Measurements from ENCODE around the gene CRTAC1. TPM values are rescaled to one million over a fixed set of nuclear protein-coding genes. Genes with fewer than 3 reads are reported as not detected.

The CRTAC1 gene
- total RNA-seq, 1 donor from 2014 or later: 0.37 TPM

GRCh38 chr10:97892506-97892905 lies 137.9 kb downstream of the CRTAC1 start:
- peaks cover 14% of the 10 kb centered on the region for H3K27me3 Mint-ChIP-seq (ENCODE audit: low read depth)
- no peak overlapping the region for H3K4me3 Mint-ChIP-seq (ENCODE audit: unreplicated experiment)
- no peaks in the 10 kb centered on the region for H3K36me3 Mint-ChIP-seq (ENCODE audit: low read depth)
- peaks cover 32% of the 10 kb centered on the region for H3K4me1 Mint-ChIP-seq (ENCODE audit: low read depth)
- H3K27ac Mint-ChIP-seq (ENCODE audit: unreplicated experiment): no peak overlapping the region
- no peak for DNase-seq (ENCODE audit: low spot score)
- no peak for TF ChIP-seq CTCF (IDR thresholded peaks at IDR 0.05)
- H3K9me3 Mint-ChIP-seq (ENCODE audit: low read depth): no peaks in the 10 kb centered on the region

GRCh38 chr10:97891497-97892167 lies 138.8 kb downstream of the CRTAC1 start:
- Mint-ChIP-seq H3K9me3 (ENCODE audit: low read depth) (no peaks in the 10 kb centered on the region), H3K27ac (ENCODE audit: unreplicated experiment) (no peak overlapping the region), H3K27me3 (ENCODE audit: low read depth) (peaks cover 14% of the 10 kb centered on the region), H3K4me1 (ENCODE audit: low read depth) (peaks cover 32% of the 10 kb centered on the region), H3K4me3 (ENCODE audit: unreplicated experiment) (no peak overlapping the region), H3K36me3 (ENCODE audit: low read depth) (no peaks in the 10 kb centered on the region)
- DNase-seq (ENCODE audit: low spot score): no peak
- no peak for TF ChIP-seq CTCF (IDR thresholded peaks at IDR 0.05)

GRCh38 chr10:97889461-97890265 lies 140.8 kb downstream of the CRTAC1 start:
- DNase-seq (ENCODE audit: low spot score): no peak
- no peak for TF ChIP-seq CTCF (IDR thresholded peaks at IDR 0.05)
- H3K27ac Mint-ChIP-seq (ENCODE audit: unreplicated experiment): peak overlapping the region; percentile 88
- H3K4me1 Mint-ChIP-seq (ENCODE audit: low read depth): peaks cover 35% of the 10 kb centered on the region
- no peaks in the 10 kb centered on the region for H3K36me3 Mint-ChIP-seq (ENCODE audit: low read depth)
- no peak overlapping the region for H3K4me3 Mint-ChIP-seq (ENCODE audit: unreplicated experiment)
- no peaks in the 10 kb centered on the region for H3K9me3 Mint-ChIP-seq (ENCODE audit: low read depth)
- H3K27me3 Mint-ChIP-seq (ENCODE audit: low read depth): no peaks in the 10 kb centered on the region

- H3K36me3 Mint-ChIP-seq (ENCODE audit: low read depth): no peaks in the 10 kb centered on the region
- no peak overlapping the region for H3K4me3 Mint-ChIP-seq (ENCODE audit: unreplicated experiment)
- peak; percentile 48 for TF ChIP-seq CTCF (IDR thresholded peaks at IDR 0.05)
- H3K9me3 Mint-ChIP-seq (ENCODE audit: low read depth): no peaks in the 10 kb centered on the region
- no peak for DNase-seq (ENCODE audit: low spot score)
- H3K27ac Mint-ChIP-seq (ENCODE audit: unreplicated experiment): peak overlapping the region; percentile 88
- H3K27me3 Mint-ChIP-seq (ENCODE audit: low read depth): no peaks in the 10 kb centered on the region
- peaks cover 35% of the 10 kb centered on the region for H3K4me1 Mint-ChIP-seq (ENCODE audit: low read depth)
Measured at GRCh38 chr10:97888641-97889262, 141.7 kb downstream of the CRTAC1 start.

GRCh38 chr10:97888134-97888533 lies 142.3 kb downstream of the CRTAC1 start:
- H3K4me3 Mint-ChIP-seq (ENCODE audit: unreplicated experiment): no peak overlapping the region

More at GRCh38 chr10:97888134-97888533, 142.3 kb downstream of the CRTAC1 start:
- Mint-ChIP-seq H3K9me3 (ENCODE audit: low read depth) (no peaks in the 10 kb centered on the region), H3K27ac (ENCODE audit: unreplicated experiment) (peak overlapping the region; percentile 68), H3K36me3 (ENCODE audit: low read depth) (no peaks in the 10 kb centered on the region), H3K4me1 (ENCODE audit: low read depth) (peaks cover 36% of the 10 kb centered on the region), H3K27me3 (ENCODE audit: low read depth) (no peaks in the 10 kb centered on the region)
- TF ChIP-seq CTCF (IDR thresholded peaks at IDR 0.05): no peak
- no peak for DNase-seq (ENCODE audit: low spot score)
